Measurements from ENCODE around the gene ZSCAN22. TPM values are rescaled to one million over a fixed set of nuclear protein-coding genes. Genes with fewer than 3 reads are reported as not detected.

The ZSCAN22 gene
- total RNA-seq, 4 donors from 2014 or later, result 1.1 to 2.4 (median 1.8) TPM

GRCh38 chr19:58380037-58380661, 53.4 kb downstream of the ZSCAN22 start:
- H3K4me1 ChIP-seq, result peaks cover 23 to 28% of the 10 kb centered on the region in 2 donors
- peak in 1 of 2 donors; percentile 4 for ATAC-seq
- DNase-seq, result no peak
- H3K27me3 ChIP-seq, result no peaks in the 10 kb centered on the region
- H3K4me3 ChIP-seq, result peak overlapping the region; percentile 70 to 95 (median 81)
- no peak for TF ChIP-seq POLR2A (IDR thresholded peaks at IDR 0.05)
- TF ChIP-seq CTCF (IDR thresholded peaks at IDR 0.05 in 4 of 5, conservative IDR thresholded peaks at IDR 0.05 in 1 of 5), result no peak
- in situ Hi-C loops (cut with MboI; ENCODE audit: low sequenced_read_pairs in 4 of 4) (no loop called here), intact Hi-C loops (cut with DNase I; ENCODE audit: low total_unique reads) (loop anchor here (1.0 to 5.0 kb wide), 4 partner anchors 53 to 198 kb away; partner anchors contain the start of genes ERVK3-1, ZBTB45 and ZNF274)
- no peaks in the 10 kb centered on the region for H3K36me3 ChIP-seq
- H3K9me3 ChIP-seq, result no peaks in the 10 kb centered on the region
- H3K27ac ChIP-seq, result peak overlapping the region; percentile 78 to 99 (median 94)

GRCh38 chr19:58380662-58381459, 54.1 kb downstream of the ZSCAN22 start, which contains the start of gene ZNF837:
TSS of gene ZNF837 (minus strand) at chr19:58381030. CDS start at chr19:58369332, 11,698 bp downstream.
- DNase-seq (peak; percentile 97 to 100), ATAC-seq (peak; percentile 96 to 97)
- Histone ChIP-seq H3K9me3 (no peaks in the 10 kb centered on the region), H3K27me3 (no peaks in the 10 kb centered on the region), H3K27ac (peak within 1 kb of the TSS; percentile 78 to 99 (median 94)), H3K4me1 (peaks cover 30 to 35% of the 10 kb centered on the region in 2 donors), H3K4me3 (peak within 1 kb of the TSS; percentile 70 to 95 (median 81)), H3K36me3 (no peaks in the 10 kb centered on the region)
- intact Hi-C loops (cut with DNase I; ENCODE audit: low total_unique reads) (loop anchor here (1.0 to 5.0 kb wide), 6 partner anchors 19 to 199 kb away; partner anchors contain the start of genes ERVK3-1, ZBTB45, ZNF274 and ZNF497), in situ Hi-C loops (cut with MboI; ENCODE audit: low sequenced_read_pairs in 4 of 4) (no loop called here)
- TF ChIP-seq CTCF (IDR thresholded peaks at IDR 0.05 in 4 of 5, conservative IDR thresholded peaks at IDR 0.05 in 1 of 5) (peak in 1 of 5 experiments; percentile 19), POLR2A (IDR thresholded peaks at IDR 0.05) (peak; percentile 82 to 84)

- H3K36me3 ChIP-seq, result no peaks in the 10 kb centered on the region
- in situ Hi-C loops (cut with MboI; ENCODE audit: low sequenced_read_pairs in 4 of 4), result no loop called here
- intact Hi-C loops (cut with DNase I; ENCODE audit: low total_unique reads), result loop anchor here (1.0 to 5.0 kb wide), 3 partner anchors 19 to 199 kb away; partner anchors contain the start of genes ZNF274 and ZNF497
Measured at GRCh38 chr19:58381460-58382212, 54.8 kb downstream of the ZSCAN22 start.

More at GRCh38 chr19:58381460-58382212, 54.8 kb downstream of the ZSCAN22 start:
- Histone ChIP-seq H3K9me3 (no peaks in the 10 kb centered on the region), H3K27me3 (no peaks in the 10 kb centered on the region), H3K4me1 (peaks cover 34 to 40% of the 10 kb centered on the region in 2 donors), H3K4me3 (peak overlapping the region; percentile 70 to 95 (median 81)), H3K27ac (peak overlapping the region; percentile 78 to 99 (median 94))
- no peak for DNase-seq
- no peak for ATAC-seq
- TF ChIP-seq POLR2A (IDR thresholded peaks at IDR 0.05), result no peak
- no peak for TF ChIP-seq CTCF (IDR thresholded peaks at IDR 0.05 in 4 of 5, conservative IDR thresholded peaks at IDR 0.05 in 1 of 5)
